Measurements from ENCODE around the gene VGF.

- no peak for TF ChIP-seq POLR2AphosphoS5 (IDR thresholded peaks at IDR 0.05; ENCODE audit: borderline replicate concordance, low read depth, low read length)
- TF ChIP-seq EZH2 (IDR thresholded peaks at IDR 0.05) = no peak
- TF ChIP-seq FOXP2 (optimal IDR thresholded peaks at IDR 0.05; ENCODE audit: control extremely low read depth, extremely low read length, insufficient read depth) = no peak
Observed at GRCh38 chr7:101113836-101114235, 51.5 kb downstream of the VGF start.

All from SK-N-MC (cell line).